NCI-H187 (cell line): ENCODE data around the gene PCDHGC5.

Experiments used
- DNase-seq, 2 experiments: peaks; one replicate each; lab custom pipeline; 2025; lab: John Stamatoyannopoulos, UW

The PCDHGC5 gene

GRCh38 chr5:141488591-141489561 is at the start of gene PCDHGC5:
Gene PCDHGC5 (plus strand): TSS chr5:141489081. CDS start chr5:141489241, 160 bp downstream.
- no peak for DNase-seq

GRCh38 chr5:141439411-141440141 is 49.3 kb upstream of the PCDHGC5 start:
- no peak for DNase-seq

GRCh38 chr5:141440341-141440740 is 48.5 kb upstream of the PCDHGC5 start:
- no peak for DNase-seq

- no peak for DNase-seq
These were observed 47.2 kb upstream of the PCDHGC5 start for GRCh38 chr5:141441571-141442170.

- no peak for DNase-seq
These were observed 23.5 kb upstream of the PCDHGC5 start for GRCh38 chr5:141465351-141465750.

GRCh38 chr5:141475625-141476131 is 13.2 kb upstream of the PCDHGC5 start, which contains the start of gene PCDHGC3:
Gene PCDHGC3 (plus strand): TSS chr5:141475966. CDS start chr5:141476117, 151 bp downstream.
- no peak for DNase-seq

GRCh38 chr5:141476132-141476911 is 12.6 kb upstream of the PCDHGC5 start:
- peak in 1 of 2 experiments; percentile 3 for DNase-seq

GRCh38 chr5:141477044-141477575 is 11.8 kb upstream of the PCDHGC5 start:
- no peak for DNase-seq

- DNase-seq, result no peak
These were observed 11.1 kb upstream of the PCDHGC5 start for GRCh38 chr5:141477815-141478214.

GRCh38 chr5:141478321-141478945 is 10.4 kb upstream of the PCDHGC5 start:
- no peak for DNase-seq

- DNase-seq, result no peak
These were observed 9.1 kb upstream of the PCDHGC5 start for GRCh38 chr5:141479776-141480175.

GRCh38 chr5:141483902-141484301 is 5.0 kb upstream of the PCDHGC5 start:
- DNase-seq, result peak; percentile 4 to 9

- DNase-seq, result no peak
These were observed 4.6 kb upstream of the PCDHGC5 start for GRCh38 chr5:141484310-141484640.

- DNase-seq, result peak; percentile 26 to 52
These were observed 4.1 kb upstream of the PCDHGC5 start, which contains the start of gene PCDHGC4 for GRCh38 chr5:141484641-141485311. Gene PCDHGC4 (plus strand): TSS chr5:141485030. CDS start chr5:141485174, 144 bp downstream.

- DNase-seq, result no peak
These were observed 3.4 kb upstream of the PCDHGC5 start for GRCh38 chr5:141485321-141486055.

- no peak for DNase-seq
These were observed 2.8 kb upstream of the PCDHGC5 start for GRCh38 chr5:141486091-141486490.

GRCh38 chr5:141487131-141487530 is 1.8 kb upstream of the PCDHGC5 start:
- no peak for DNase-seq

GRCh38 chr5:141489841-141490240 is 960 bp downstream of the PCDHGC5 start:
- DNase-seq, result no peak

- DNase-seq, result no peak
These were observed 1.4 kb downstream of the PCDHGC5 start for GRCh38 chr5:141490271-141490670.
